HG03575 (cell line): Measurements from ENCODE around the gene TCERG1L.

Source experiments
- ATAC-seq: cut with Tn5 transposase; IDR thresholded peaks from one replicate; pipeline ENCODE4 v1.9.1; 2021; ENCODE audit not compliant: unreplicated experiment, insufficient number of reproducible peaks, low FRiP score; ENCODE audit errors: extremely low read depth

Gene TCERG1L

GRCh38 chr10:131077724-131078123, 233.8 kb downstream of the TCERG1L start:
- no peak for ATAC-seq

- ATAC-seq, result no peak
These were observed 234.5 kb downstream of the TCERG1L start for GRCh38 chr10:131077031-131077430.

- no peak for ATAC-seq
These were observed 235.2 kb downstream of the TCERG1L start for GRCh38 chr10:131076356-131076755.

GRCh38 chr10:131075218-131075770, 236.2 kb downstream of the TCERG1L start:
- no peak for ATAC-seq

- ATAC-seq, result no peak
These were observed 236.8 kb downstream of the TCERG1L start for GRCh38 chr10:131074682-131075081.

GRCh38 chr10:131073469-131074035, 238.0 kb downstream of the TCERG1L start:
- ATAC-seq, result no peak

- ATAC-seq, result no peak
These were observed 238.7 kb downstream of the TCERG1L start for GRCh38 chr10:131072651-131073468.

GRCh38 chr10:131071721-131072120, 239.8 kb downstream of the TCERG1L start:
- no peak for ATAC-seq

- ATAC-seq, result no peak
These were observed 240.7 kb downstream of the TCERG1L start for GRCh38 chr10:131070856-131071255.

GRCh38 chr10:131068760-131069159, 242.8 kb downstream of the TCERG1L start:
- no peak for ATAC-seq

GRCh38 chr10:131068311-131068710, 243.2 kb downstream of the TCERG1L start:
- ATAC-seq, result no peak

- no peak for ATAC-seq
These were observed 243.8 kb downstream of the TCERG1L start for GRCh38 chr10:131067690-131068089.

- ATAC-seq, result no peak
These were observed 245.7 kb downstream of the TCERG1L start for GRCh38 chr10:131065673-131066305.

GRCh38 chr10:131063311-131063710, 248.2 kb downstream of the TCERG1L start:
- ATAC-seq, result no peak

GRCh38 chr10:131062621-131063260, 248.8 kb downstream of the TCERG1L start:
- ATAC-seq, result no peak

- no peak for ATAC-seq
These were observed 250.3 kb downstream of the TCERG1L start for GRCh38 chr10:131061216-131061615.

GRCh38 chr10:131059881-131060280, 251.6 kb downstream of the TCERG1L start:
- ATAC-seq, result no peak

GRCh38 chr10:131058799-131059198, 252.7 kb downstream of the TCERG1L start:
- no peak for ATAC-seq

- no peak for ATAC-seq
These were observed 254.7 kb downstream of the TCERG1L start for GRCh38 chr10:131056781-131057180.
